ENCODE data around the gene LRPAP1. TPM values are rescaled to one million over a fixed set of nuclear protein-coding genes. Genes with fewer than 3 reads are reported as not detected.
"Not testable (repeated sequence)": the region's sequence is repeated elsewhere in the genome, so short reads cannot be mapped to it uniquely, and the experiment has no call there.

Gene LRPAP1
- total RNA-seq, 1 donor from 2014 or later, result 152 TPM

DNA sequence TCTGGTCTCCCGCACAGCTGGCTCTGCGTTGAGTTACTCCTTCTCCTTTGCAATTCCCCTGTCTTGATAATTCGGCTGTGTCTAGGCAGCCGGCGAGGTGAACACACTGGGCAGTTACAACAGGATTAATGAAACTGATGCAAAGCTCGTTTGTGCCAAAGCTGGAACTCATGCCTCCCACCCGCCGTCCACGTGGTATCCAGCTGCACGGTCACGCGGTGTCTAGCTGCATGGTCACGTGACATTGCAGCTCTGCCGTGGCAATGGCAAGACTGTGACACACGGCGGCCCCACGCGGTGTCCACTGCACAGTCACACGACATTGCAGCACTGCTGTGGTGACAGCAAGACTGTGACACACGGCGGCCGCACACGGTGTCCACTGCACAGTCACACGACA is 31.2 kb upstream of the LRPAP1 start:
- no peak for DNase-seq (ENCODE audit: extremely low spot score, unreplicated experiment)
- Mint-ChIP-seq H3K27ac (no peak overlapping the region), H3K9me3 (no peaks in the 10 kb centered on the region), H3K27me3 (peaks cover 7% of the 10 kb centered on the region), H3K4me3 (no peak overlapping the region), H3K36me3 (no peaks in the 10 kb centered on the region), H3K4me1 (ENCODE audit: unreplicated experiment) (no peaks in the 10 kb centered on the region)
- TF ChIP-seq, protein P1, sequence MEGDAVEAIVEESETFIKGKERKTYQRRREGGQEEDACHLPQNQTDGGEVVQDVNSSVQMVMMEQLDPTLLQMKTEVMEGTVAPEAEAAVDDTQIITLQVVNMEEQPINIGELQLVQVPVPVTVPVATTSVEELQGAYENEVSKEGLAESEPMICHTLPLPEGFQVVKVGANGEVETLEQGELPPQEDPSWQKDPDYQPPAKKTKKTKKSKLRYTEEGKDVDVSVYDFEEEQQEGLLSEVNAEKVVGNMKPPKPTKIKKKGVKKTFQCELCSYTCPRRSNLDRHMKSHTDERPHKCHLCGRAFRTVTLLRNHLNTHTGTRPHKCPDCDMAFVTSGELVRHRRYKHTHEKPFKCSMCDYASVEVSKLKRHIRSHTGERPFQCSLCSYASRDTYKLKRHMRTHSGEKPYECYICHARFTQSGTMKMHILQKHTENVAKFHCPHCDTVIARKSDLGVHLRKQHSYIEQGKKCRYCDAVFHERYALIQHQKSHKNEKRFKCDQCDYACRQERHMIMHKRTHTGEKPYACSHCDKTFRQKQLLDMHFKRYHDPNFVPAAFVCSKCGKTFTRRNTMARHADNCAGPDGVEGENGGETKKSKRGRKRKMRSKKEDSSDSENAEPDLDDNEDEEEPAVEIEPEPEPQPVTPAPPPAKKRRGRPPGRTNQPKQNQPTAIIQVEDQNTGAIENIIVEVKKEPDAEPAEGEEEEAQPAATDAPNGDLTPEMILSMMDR (conservative IDR thresholded peaks at IDR 0.05), result no peak

GRCh38 chr4:3562127-3562526 is 29.9 kb upstream of the LRPAP1 start:
- DNase-seq (ENCODE audit: extremely low spot score, unreplicated experiment), result peak; percentile 66
- not testable (repeated sequence) for H3K27ac Mint-ChIP-seq; H3K36me3 Mint-ChIP-seq; H3K4me1 Mint-ChIP-seq (ENCODE audit: unreplicated experiment); H3K9me3 Mint-ChIP-seq; H3K4me3 Mint-ChIP-seq; H3K27me3 Mint-ChIP-seq

GRCh38 chr4:3560465-3560864 is 28.2 kb upstream of the LRPAP1 start:
- H3K4me3 Mint-ChIP-seq; H3K9me3 Mint-ChIP-seq; H3K27ac Mint-ChIP-seq; H3K27me3 Mint-ChIP-seq; H3K4me1 Mint-ChIP-seq (ENCODE audit: unreplicated experiment); H3K36me3 Mint-ChIP-seq: not testable (repeated sequence)
- DNase-seq (ENCODE audit: extremely low spot score, unreplicated experiment), result peak; percentile 16

- H3K9me3 Mint-ChIP-seq; H3K4me1 Mint-ChIP-seq (ENCODE audit: unreplicated experiment); H3K4me3 Mint-ChIP-seq; H3K27ac Mint-ChIP-seq; H3K36me3 Mint-ChIP-seq; H3K27me3 Mint-ChIP-seq: not testable (repeated sequence)
- peak; percentile 34 for DNase-seq (ENCODE audit: extremely low spot score, unreplicated experiment)
Observed at GRCh38 chr4:3559381-3560290, 27.4 kb upstream of the LRPAP1 start.

GRCh38 chr4:3558514-3558836 is 26.3 kb upstream of the LRPAP1 start:
- H3K9me3 Mint-ChIP-seq; H3K4me1 Mint-ChIP-seq (ENCODE audit: unreplicated experiment); H3K4me3 Mint-ChIP-seq; H3K27me3 Mint-ChIP-seq; H3K36me3 Mint-ChIP-seq; H3K27ac Mint-ChIP-seq: not testable (repeated sequence)
- peak; percentile 36 for DNase-seq (ENCODE audit: extremely low spot score, unreplicated experiment)

DNA sequence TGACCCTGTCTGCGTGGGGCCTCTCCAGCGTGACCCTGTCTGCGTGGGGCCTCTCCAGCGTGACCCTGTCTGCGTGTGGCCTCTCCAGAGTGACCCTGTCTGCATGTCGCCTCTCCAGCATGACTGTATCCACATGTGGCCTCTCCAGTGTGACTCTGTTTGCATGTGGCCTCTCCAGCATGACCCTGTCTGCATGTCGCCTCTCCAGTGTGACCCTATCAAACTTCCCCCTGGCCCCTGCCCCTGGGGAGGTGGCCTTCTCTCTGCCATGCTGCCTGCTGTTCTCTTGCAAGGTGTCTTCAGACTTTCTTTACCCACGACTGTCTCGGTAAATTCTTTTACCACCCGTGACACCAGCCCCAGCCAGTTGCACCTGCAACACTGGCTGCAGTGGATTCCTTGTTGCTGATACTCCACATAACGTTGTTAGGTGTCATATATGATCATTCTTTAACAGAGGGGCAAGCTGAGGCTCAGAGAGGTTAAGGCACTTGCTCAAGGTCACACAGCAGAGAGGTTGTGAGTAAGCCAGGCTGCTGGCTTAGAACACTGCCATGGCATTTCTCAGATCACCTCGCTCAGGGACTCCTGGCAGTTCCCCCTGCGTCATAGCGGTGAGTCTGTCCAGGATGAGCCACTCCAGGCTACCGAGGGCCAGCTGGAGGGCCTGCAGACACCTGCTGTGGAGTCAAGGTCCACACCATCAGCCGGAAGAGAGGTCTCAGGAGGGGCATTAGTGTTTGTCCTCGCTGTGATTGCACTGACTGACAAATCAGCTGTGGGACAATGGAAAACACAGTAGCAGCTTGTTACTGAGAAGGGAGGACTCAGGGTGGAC is 25.7 kb upstream of the LRPAP1 start:
- H3K4me1 Mint-ChIP-seq (ENCODE audit: unreplicated experiment); DNase-seq (ENCODE audit: extremely low spot score, unreplicated experiment); H3K9me3 Mint-ChIP-seq; H3K36me3 Mint-ChIP-seq; H3K27ac Mint-ChIP-seq; H3K27me3 Mint-ChIP-seq; H3K4me3 Mint-ChIP-seq: not testable (repeated sequence)

- DNase-seq (ENCODE audit: extremely low spot score, unreplicated experiment); H3K4me1 Mint-ChIP-seq (ENCODE audit: unreplicated experiment); H3K27ac Mint-ChIP-seq: not testable (repeated sequence)
Observed at GRCh38 chr4:3557088-3557492, 24.9 kb upstream of the LRPAP1 start.

GRCh38 chr4:3556244-3556867 is 24.1 kb upstream of the LRPAP1 start:
- H3K4me1 Mint-ChIP-seq (ENCODE audit: unreplicated experiment); H3K27ac Mint-ChIP-seq; H3K36me3 Mint-ChIP-seq; H3K9me3 Mint-ChIP-seq; DNase-seq (ENCODE audit: extremely low spot score, unreplicated experiment); H3K27me3 Mint-ChIP-seq; H3K4me3 Mint-ChIP-seq: not testable (repeated sequence)

More at GRCh38 chr4:3557088-3557492, 24.9 kb upstream of the LRPAP1 start:
- not testable (repeated sequence) for H3K36me3 Mint-ChIP-seq, H3K27me3 Mint-ChIP-seq, H3K9me3 Mint-ChIP-seq, H3K4me3 Mint-ChIP-seq

DNA sequence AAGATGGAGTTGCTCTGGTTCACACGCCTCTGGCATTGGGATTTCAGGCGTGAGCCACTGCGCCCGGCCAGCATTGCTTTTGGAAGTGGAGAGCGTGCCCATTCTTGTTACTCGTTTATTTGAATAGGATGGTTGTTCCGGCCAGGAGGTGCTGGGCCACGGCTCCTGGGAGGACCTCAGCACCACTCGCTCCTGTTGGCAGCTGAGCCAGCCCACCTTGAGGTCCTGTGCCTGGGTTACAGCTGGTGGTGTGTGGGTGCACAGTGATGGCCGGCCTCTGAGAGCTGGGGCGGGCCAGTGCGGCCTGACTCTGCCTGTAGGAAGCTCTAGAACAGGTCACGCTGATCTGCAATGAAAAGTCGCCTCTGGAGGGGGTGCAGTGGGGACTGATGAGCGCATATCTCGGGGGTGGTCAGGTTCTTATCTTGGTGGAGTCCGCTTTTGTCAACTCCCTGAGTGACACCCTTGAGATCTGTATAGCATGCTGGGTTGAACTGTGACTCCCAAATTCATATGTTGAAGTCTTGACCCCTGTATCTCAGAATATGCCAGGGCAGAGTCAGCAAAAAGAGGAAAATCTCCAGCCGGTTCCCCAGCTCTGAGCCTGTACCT is 23.3 kb upstream of the LRPAP1 start:
- H3K4me1 Mint-ChIP-seq (ENCODE audit: unreplicated experiment); H3K4me3 Mint-ChIP-seq; H3K27ac Mint-ChIP-seq; H3K36me3 Mint-ChIP-seq; H3K27me3 Mint-ChIP-seq; H3K9me3 Mint-ChIP-seq: not testable (repeated sequence)
- peak; percentile 55 for DNase-seq (ENCODE audit: extremely low spot score, unreplicated experiment)

- H3K27ac Mint-ChIP-seq; H3K4me3 Mint-ChIP-seq; H3K9me3 Mint-ChIP-seq; H3K4me1 Mint-ChIP-seq (ENCODE audit: unreplicated experiment); H3K36me3 Mint-ChIP-seq; DNase-seq (ENCODE audit: extremely low spot score, unreplicated experiment); H3K27me3 Mint-ChIP-seq: not testable (repeated sequence)
Observed at GRCh38 chr4:3551366-3551765, 19.1 kb upstream of the LRPAP1 start.

GRCh38 chr4:3550792-3551325 is 18.6 kb upstream of the LRPAP1 start:
- not testable (repeated sequence) for H3K27me3 Mint-ChIP-seq; H3K36me3 Mint-ChIP-seq; H3K9me3 Mint-ChIP-seq; H3K4me3 Mint-ChIP-seq; DNase-seq (ENCODE audit: extremely low spot score, unreplicated experiment); H3K27ac Mint-ChIP-seq; H3K4me1 Mint-ChIP-seq (ENCODE audit: unreplicated experiment)

DNA sequence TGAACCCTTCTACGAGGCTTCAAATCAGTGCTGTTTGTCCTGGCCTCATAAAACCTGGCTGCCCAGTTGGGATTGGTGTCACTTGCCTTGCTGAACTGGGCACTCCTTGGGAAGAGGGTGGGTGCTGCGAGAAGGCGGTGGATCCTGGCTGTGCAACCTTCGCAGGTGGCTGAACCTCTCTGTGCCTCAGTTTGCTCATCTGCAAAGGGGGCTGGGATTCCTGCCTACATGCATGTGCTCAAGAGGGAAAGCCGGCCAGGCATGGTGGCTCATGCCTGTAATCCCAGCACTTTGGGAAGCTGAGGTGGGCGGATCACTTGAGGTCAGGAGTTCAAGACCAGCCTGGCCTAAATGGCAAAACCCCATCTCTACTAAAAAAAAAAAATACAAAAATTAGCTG is 17.8 kb upstream of the LRPAP1 start:
- not testable (repeated sequence) for H3K4me1 Mint-ChIP-seq (ENCODE audit: unreplicated experiment); H3K9me3 Mint-ChIP-seq; H3K27me3 Mint-ChIP-seq; H3K27ac Mint-ChIP-seq; H3K36me3 Mint-ChIP-seq; DNase-seq (ENCODE audit: extremely low spot score, unreplicated experiment); H3K4me3 Mint-ChIP-seq
